Psoas muscle (tissue), 8 donors: Measurements from ENCODE around the gene FSTL4. TPM values are rescaled to one million over a fixed set of nuclear protein-coding genes. Genes with fewer than 3 reads are reported as not detected.
"Not testable (repeated sequence)": the region's sequence is repeated elsewhere in the genome, so short reads cannot be mapped to it uniquely, and the experiment has no call there.

ENCODE experiments used
- ATAC-seq, 4 donors: fragments of 200-7000 bp; cut with Tn5 transposase; one replicate each; pipeline ENCODE4 v1.9.1; 2020; ENCODE audit warnings: moderate library complexity in 3 of 4, mild to moderate bottlenecking in 2 of 4
- DNase-seq, 2 donors: peaks; one replicate each; pipeline ENCODE4 v3.0.0-alpha.2; 2020
- H3K27ac ChIP-seq: fragments of 200-600 bp; one replicate; pipeline ENCODE4 v1.8.0; 2022
- H3K27me3 ChIP-seq, 3 donors: fragments of 200-600 bp in 1 of 3; one replicate each; pipeline versions ENCODE4 v1.6.1 to v1.8.0; 2013 to 2022; ENCODE audit warnings: low read length in 2 of 3, mild to moderate bottlenecking in 2 of 3, moderate library complexity in 1 of 3; ENCODE audit not compliant: insufficient read depth in 3 of 3
- H3K36me3 ChIP-seq, 2 donors: fragments of 200-600 bp in 1 of 2; one replicate each; pipeline versions ENCODE4 v1.6.1 to v1.8.0; 2013 to 2022; ENCODE audit warnings: low read depth in 1 of 2, mild to moderate bottlenecking in 1 of 2, moderate library complexity in 1 of 2; ENCODE audit not compliant: insufficient read depth in 1 of 2
- H3K4me1 ChIP-seq: fragments of 200-600 bp; one replicate; pipeline ENCODE4 v1.8.0; 2022
- H3K4me3 ChIP-seq: fragments of 200-600 bp; one replicate; pipeline ENCODE4 v1.8.0; 2022; ENCODE audit warnings: mild to moderate bottlenecking
- H3K9me3 ChIP-seq: fragments of 200-600 bp; one replicate; pipeline ENCODE4 v1.8.0; 2022
- WGBS, 3 donors: extraction: QIAGEN DNeasy Blood & Tissue Kit; methylation state at CpG; one replicate each; pipeline versions ENCODE4 v1.1.6 to v1.1.7; 2013; 5-methylcytosine and 5-hydroxymethylcytosine counted together
- intact Hi-C, 2 donors: fragments of 100-400 bp; cut with DNase I; formaldehyde crosslinking; loops; one replicate each; pipeline versions ENCODE4 v1.11.0 to v1.14.2; 2022
- polyA plus RNA-seq, 3 donors: library from polyadenylated mRNA; stranded (reverse); fragments of 200-250 nt; gene quantifications; one replicate each; pipeline ENCODE4 v1.2.3, GENCODE V29; 2013
- total RNA-seq, 4 donors: library from RNA; stranded (reverse); fragmentation: NEBNext Ultra II Directional in 2 of 4; extraction: Animal tissue kit (Norgen Biotek cat#: 25700) in 2 of 4; gene quantifications; one replicate each; pipeline versions ENCODE4 v1.2.1 to v1.2.4, GENCODE V29; 2021 to 2023
- TF ChIP-seq, protein P1 (sequence below): fragments of 200-600 bp; IDR thresholded peaks from one replicate; pipeline ENCODE4 v1.8.0; 2022; ENCODE audit warnings: antibody characterized with exemption
- donor health status: healthy with polysubstance abuse.
- donor health status: DM: no; HTN: no; CAD: no; lungs with moderate emphysema.
- donor health status: Bipolar disorder and iron deficiency.
- donor health status: healthy.
- donor health status: DM: yes; HTN: yes; CAD: no.
- donor health status: DM: no; HTN: no; CAD: no.
- donor health status: DM: no; HTN: no; CAD: no.
- donor health status: DM: yes; HTN: yes; CAD: no.

Gene FSTL4
- total and polyA plus RNA-seq, 7 donors, result 0.07 to 0.81 (median 0.24) TPM

DNA sequence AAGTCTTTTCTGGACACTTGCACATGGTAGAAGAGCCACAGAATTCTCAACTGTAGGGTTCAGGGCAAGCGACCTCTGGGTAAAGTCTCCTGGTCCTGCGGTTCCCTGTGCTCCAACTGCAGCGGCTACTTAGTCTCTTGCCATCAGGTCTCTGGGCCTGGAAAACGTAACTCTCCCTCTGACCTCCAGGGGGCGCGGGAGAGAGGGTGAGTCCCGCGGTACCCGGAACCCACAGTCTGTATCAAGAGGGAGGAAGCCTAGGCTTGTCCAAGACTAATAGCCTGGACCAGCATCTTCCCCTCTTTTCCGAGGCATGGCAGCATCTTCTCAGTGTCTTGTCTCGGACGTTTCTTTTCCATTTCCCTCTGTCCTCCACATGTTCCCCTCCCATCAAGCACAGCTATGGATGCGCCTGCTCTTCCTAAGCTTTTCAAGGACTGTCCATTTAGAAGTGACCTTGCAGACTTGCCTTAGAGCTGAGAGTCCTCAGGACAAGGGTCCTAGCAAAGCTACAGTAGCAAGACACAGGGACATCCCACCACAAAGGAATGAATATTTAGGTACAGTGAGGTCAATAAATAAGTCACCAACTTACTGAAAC lies 59.3 kb downstream of the FSTL4 start:
- no peaks in the 10 kb centered on the region for H3K4me1 ChIP-seq
- TF ChIP-seq, protein P1, sequence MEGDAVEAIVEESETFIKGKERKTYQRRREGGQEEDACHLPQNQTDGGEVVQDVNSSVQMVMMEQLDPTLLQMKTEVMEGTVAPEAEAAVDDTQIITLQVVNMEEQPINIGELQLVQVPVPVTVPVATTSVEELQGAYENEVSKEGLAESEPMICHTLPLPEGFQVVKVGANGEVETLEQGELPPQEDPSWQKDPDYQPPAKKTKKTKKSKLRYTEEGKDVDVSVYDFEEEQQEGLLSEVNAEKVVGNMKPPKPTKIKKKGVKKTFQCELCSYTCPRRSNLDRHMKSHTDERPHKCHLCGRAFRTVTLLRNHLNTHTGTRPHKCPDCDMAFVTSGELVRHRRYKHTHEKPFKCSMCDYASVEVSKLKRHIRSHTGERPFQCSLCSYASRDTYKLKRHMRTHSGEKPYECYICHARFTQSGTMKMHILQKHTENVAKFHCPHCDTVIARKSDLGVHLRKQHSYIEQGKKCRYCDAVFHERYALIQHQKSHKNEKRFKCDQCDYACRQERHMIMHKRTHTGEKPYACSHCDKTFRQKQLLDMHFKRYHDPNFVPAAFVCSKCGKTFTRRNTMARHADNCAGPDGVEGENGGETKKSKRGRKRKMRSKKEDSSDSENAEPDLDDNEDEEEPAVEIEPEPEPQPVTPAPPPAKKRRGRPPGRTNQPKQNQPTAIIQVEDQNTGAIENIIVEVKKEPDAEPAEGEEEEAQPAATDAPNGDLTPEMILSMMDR, result peak; percentile 53
- WGBS, 3 donors, result 24 to 31% (median 24%) methylated on average over 13 of the region's 13 CpGs
- peaks cover 2 to 33% (median 5%) of the 10 kb centered on the region in 3 donors for H3K27me3 ChIP-seq
- ATAC-seq (peak in 3 of 4 donors; percentile 43 to 61 (median 55)), DNase-seq (peak; percentile 34 to 57)
- no peaks in the 10 kb centered on the region for H3K36me3 ChIP-seq
- no peak overlapping the region for H3K27ac ChIP-seq
- no peaks in the 10 kb centered on the region for H3K9me3 ChIP-seq
- intact Hi-C loops, result loop anchor here in 1 of 2 donors (10.0 kb wide), 1 partner anchor 312 kb away; no protein-coding TSS in a partner anchor
- H3K4me3 ChIP-seq, result no peak overlapping the region

DNA sequence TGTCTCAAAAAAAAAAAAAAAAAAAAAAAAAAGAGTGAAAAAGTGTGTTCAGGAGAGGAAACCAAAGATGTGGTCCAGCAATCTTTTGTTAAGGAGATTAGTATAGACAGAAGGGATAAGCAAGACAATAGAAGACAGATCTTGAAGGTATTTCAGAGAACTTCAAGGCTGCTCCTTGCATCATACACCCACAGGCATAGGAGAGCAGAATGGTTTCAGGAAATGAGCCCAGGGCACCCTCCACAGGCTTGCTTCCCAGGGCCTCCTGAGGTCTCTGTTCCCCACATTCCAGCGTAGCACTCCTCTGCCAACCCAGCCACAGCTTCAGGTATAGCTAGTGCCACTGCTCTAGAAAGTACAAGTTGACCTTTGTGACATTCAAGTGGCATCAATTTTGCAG lies 65.8 kb downstream of the FSTL4 start:
- DNase-seq (no peak), ATAC-seq (no peak)
- TF ChIP-seq, protein P1, result no peak
- H3K36me3 ChIP-seq, result no peaks in the 10 kb centered on the region
- H3K9me3 ChIP-seq, result no peaks in the 10 kb centered on the region
- no peaks in the 10 kb centered on the region for H3K4me1 ChIP-seq
- intact Hi-C loops, result no loop called here
- 85 to 95% (median 88%) methylated on average over 1 of the region's 1 CpG for WGBS, 3 donors
- peaks cover 0 to 10% (median 5%) of the 10 kb centered on the region in 3 donors for H3K27me3 ChIP-seq
- no peak overlapping the region for H3K27ac ChIP-seq
- H3K4me3 ChIP-seq, result no peak overlapping the region

DNA sequence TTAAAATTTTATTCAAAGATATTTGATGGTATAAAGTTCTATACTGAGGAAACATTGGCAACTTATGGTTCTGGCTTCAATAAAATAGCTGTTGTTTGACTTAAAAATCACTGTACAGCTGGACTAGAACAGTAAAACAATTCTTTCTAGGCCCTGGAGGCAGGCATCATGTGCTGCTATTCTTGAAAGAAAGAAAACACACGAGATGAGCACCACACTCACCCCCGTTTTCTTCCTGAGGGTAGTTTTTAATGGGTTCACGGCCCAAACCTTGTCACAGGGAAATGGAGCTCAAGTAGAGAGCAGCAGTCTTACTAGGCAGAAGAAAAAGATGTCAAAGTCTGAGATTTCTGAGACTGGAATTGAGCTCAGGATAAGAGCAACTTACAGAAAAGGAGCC lies 68.0 kb downstream of the FSTL4 start:
- Histone ChIP-seq H3K36me3 (no peaks in the 10 kb centered on the region), H3K4me3 (no peak overlapping the region), H3K27me3 (peaks cover 0 to 5% (median 0%) of the 10 kb centered on the region in 3 donors), H3K4me1 (no peaks in the 10 kb centered on the region), H3K27ac (no peak overlapping the region), H3K9me3 (no peaks in the 10 kb centered on the region)
- intact Hi-C loops, result no loop called here
- no peak for ATAC-seq
- WGBS, 3 donors, result 62 to 79% (median 76%) methylated on average over 3 of the region's 3 CpGs
- TF ChIP-seq, protein P1, result no peak
- DNase-seq, result no peak

DNA sequence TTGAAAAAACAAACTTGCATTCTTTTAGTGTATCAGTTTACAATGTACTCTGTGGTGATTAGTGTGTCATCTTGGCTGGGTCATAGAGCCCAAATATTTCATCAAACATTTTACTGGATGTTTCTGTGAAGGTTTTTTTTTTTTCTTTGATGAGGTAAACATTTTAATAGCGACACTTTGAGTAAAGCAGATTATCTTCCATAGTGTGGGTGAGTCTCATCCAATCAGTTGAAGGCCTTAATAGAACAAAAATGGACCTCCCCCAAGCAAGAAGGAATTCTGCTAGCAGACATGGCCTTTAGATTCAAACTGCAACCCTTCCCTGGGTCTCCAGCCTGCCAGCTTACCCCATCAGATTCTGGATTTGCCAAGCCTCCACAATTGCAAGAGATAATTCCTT lies 72.5 kb downstream of the FSTL4 start:
- no peak overlapping the region for H3K27ac ChIP-seq
- H3K36me3 ChIP-seq, result no peaks in the 10 kb centered on the region
- peaks cover 0 to 2% (median 0%) of the 10 kb centered on the region in 3 donors for H3K27me3 ChIP-seq
- no peaks in the 10 kb centered on the region for H3K9me3 ChIP-seq
- TF ChIP-seq, protein P1, result no peak
- intact Hi-C loops, result no loop called here
- DNase-seq (no peak), ATAC-seq (no peak)
- no peaks in the 10 kb centered on the region for H3K4me1 ChIP-seq
- H3K4me3 ChIP-seq, result no peak overlapping the region
- WGBS, 3 donors, result 44 to 68% (median 56%) methylated on average over 1 of the region's 1 CpG

DNA sequence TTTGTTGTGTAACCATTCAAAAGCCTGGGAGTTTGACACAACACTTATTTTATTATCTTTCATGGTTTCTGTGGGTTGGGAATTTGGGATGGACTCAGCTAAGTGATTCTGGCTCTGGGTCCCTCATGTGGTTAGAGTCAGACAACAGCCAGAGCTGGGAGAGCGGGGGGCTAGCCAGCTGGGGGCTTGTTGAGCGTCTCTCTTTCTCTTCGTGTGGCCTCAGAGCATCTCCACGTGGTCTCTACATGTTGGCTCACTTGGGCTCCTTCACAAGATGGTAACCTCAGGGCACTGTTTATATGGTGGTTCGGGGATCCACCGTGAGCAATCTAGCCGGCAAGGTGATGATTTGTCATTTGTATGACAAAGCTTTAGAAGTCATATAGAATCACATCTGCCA lies 73.6 kb downstream of the FSTL4 start:
- H3K27ac ChIP-seq, result no peak overlapping the region
- DNase-seq (no peak), ATAC-seq (no peak)
- H3K4me3 ChIP-seq, result no peak overlapping the region
- intact Hi-C loops, result no loop called here
- H3K4me1 ChIP-seq, result no peaks in the 10 kb centered on the region
- 71 to 79% (median 73%) methylated on average over 7 of the region's 7 CpGs for WGBS, 3 donors
- H3K27me3 ChIP-seq, result peaks cover 0 to 2% (median 0%) of the 10 kb centered on the region in 3 donors
- no peaks in the 10 kb centered on the region for H3K9me3 ChIP-seq
- TF ChIP-seq, protein P1, result no peak
- H3K36me3 ChIP-seq, result no peaks in the 10 kb centered on the region

DNA sequence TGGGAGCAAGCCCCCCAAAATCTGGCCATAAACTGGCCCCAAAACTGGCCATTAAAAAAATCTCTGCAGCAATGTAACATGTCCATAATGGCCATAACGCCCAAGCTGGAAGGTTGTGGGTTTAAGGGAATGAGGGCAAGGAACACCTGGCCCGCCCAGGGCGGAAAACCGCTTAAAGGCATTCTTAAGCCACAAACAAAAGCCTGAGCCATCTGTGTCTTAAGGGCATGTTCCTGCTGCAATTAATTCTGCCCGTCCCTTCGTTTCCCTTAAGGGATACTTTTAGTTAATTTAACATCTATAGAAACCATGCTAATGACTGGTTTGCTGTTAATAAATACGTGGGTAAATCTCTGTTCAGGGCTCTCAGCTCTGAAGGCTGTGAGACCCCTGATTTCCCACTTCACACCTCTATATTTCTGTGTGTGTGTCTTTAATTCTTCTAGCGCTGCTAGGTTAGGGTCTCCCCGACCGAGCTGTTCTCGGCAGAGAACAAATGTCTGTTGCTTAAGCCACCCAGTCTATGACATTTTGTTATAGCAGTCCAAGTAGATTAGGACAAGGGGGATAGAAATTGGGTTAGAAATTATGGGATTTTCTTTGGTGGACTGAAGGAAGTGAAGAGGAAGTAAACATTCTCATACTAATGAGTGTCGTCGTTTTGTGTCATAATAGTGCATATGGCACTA lies 77.0 kb downstream of the FSTL4 start:
- H3K9me3 ChIP-seq, ATAC-seq, intact Hi-C loops, H3K27me3 ChIP-seq, H3K4me3 ChIP-seq, H3K27ac ChIP-seq, DNase-seq, H3K36me3 ChIP-seq, H3K4me1 ChIP-seq: not testable (repeated sequence)
- 72 to 74% (median 74%) methylated on average over 13 of the region's 13 CpGs for WGBS, 3 donors
